GM18511 (cell line): Measurements from ENCODE around the gene PANK1.
A peak's percentile ranks its signal among the peaks of the same experiment; 100 is the strongest.

Source experiments
- ATAC-seq: cut with Tn5 transposase; IDR thresholded peaks from one replicate; pipeline ENCODE4 v1.9.1; 2021; ENCODE audit warnings: mild to moderate bottlenecking, moderate library complexity; ENCODE audit not compliant: unreplicated experiment

PANK1 gene

DNA sequence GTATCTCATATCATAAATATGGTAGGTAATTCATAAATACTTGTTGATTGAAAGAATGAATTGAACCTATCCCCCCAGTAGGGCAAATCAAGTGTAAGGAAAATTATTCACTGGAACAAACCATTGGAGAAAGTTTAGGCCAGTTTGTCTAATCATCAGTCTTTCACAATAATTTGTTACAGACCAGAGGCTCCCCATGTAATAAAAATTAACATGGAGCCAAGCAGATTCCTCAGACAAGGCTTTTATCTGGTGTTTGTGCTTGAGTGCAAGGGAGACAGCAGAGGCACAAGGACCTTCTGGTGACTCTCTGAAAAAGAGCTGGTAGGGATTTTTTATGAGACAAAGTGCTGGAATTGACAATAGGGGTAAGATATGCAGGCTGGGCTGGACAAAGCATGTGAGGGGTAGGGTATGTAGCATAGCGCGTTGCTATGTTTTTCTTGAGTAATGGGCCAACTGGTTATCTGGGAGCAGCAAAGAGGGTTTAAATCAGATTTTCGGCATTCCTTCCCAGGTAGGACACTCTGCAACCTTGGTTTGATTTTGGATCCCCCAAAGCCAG is 7.8 kb upstream of the PANK1 start:
- ATAC-seq: no peak

DNA sequence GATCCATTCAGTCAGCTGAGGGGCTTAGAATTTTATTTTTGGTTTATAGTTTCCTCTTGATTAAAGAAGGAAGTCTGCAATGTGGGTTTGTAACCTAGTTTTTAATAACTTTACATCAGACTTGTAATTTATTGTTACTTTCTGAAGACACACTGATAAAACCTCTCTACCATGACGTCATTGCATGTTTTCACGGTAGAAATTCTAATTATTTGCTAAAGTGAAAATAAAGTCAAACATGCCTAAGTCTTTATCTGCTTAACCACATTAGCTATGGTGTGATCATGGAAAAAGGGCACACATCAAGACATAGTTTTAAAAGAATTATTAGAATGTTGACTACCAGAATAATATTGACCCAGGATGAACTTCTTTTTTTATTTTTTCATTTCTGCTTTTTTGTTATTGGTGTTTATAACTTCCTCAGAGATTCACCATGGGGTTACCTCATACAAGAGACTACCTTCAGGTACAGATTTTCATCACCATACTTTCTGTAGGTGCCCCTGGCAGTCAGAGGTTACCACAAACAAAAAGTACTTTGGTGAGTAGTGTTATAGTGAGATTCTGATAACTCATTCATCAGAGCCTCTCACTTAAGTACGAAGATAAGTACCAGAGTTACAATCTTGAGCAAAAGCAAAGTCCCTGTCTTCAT is 7.0 kb upstream of the PANK1 start:
- peak; percentile 63 for ATAC-seq

- no peak for ATAC-seq
These were observed 6.3 kb upstream of the PANK1 start for GRCh38 chr10:89651205-89651915.

DNA sequence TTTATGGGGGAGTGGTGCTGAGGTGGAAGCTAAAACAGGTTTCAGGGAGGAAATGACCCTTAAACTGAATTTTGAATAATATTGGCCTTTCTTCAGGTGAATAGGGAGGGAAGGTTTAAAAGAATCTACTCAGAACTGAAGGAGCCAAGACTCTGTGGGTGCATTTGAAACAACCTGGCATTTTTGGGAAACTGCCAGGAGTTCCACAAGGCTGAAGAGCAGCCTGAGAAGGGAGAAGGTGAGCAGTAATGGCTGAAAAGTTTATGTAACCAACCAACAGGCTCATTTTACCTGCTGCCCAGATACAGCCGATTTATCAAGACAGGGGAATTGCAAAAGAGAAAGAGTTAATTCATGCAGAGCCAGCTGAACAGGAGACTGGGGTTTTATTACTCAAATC is 4.0 kb upstream of the PANK1 start:
- ATAC-seq: no peak

- no peak for ATAC-seq
These were observed 3.0 kb upstream of the PANK1 start for GRCh38 chr10:89648074-89648473.

DNA sequence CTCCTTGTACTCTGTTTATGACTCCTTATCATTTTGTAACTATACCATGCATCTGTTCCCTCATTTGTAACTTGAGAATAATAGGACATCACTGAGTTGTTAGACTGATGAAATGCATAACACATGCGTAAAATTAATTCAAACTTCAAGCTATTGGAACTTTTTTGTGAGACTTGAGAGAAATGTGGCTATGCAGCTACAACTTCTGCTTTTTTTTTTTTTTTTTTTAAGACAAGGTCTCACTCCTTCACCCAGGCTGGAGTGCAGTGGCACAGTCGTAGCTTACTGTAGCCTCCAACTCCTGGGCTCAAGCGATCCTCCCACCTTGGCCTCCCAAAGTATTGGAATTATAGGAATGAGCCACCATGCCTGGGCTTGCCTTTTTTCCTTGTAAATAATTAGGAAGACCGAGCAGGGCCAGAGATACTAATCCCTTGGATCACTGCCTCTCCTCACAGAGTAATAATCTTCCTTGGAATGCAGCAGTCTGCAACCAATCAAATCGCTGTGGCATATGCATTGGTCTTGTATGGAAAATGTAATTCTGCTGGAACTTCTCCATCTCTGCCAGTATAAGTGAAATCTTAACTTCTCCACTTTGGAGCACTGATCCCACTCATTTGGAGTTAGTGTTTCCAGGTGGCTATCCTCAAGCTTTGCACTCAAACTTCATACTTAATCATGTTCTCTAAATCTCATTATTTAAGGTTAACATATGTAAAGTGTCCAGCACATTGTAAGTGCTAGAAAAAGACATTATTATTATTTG is 2.0 kb upstream of the PANK1 start:
- ATAC-seq: no peak

DNA sequence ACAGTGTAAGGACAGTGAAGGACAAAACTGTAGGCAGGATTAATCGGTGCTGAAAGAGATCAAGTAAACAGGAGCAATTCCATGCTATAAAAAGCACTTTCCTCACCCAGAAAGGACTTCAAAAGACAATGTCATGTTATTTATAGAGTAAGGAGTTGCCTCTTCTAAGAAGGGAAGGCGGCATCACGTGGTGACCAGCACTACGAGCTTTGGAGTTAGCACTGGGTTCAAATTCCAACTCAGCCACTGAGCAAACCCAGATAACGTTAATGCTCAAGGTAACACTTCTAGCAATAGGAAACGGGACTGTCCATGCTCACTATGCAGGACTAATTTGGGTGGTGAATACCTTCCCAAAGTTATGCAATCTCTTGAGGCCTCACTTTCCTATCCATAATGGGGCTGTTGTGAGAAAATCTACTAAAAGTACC is 715 bp upstream of the PANK1 start:
- ATAC-seq: no peak

DNA sequence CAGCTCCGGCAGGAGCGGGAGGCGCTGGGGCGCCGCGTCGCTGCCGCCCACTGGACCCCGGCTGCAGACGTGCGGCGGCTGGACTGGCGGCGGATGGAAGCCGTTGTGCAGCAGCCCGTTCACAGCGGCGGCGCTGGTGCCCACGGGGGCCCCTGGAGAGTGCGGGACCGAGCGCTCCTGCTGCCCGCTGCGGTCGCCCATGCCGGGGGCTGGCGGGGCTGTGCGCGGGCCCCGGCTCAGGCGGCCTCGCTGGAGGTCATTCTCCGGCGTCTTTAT is 413 bp downstream of the PANK1 start:
- peak; percentile 39 for ATAC-seq

GRCh38 chr10:89643812-89644690 is 991 bp downstream of the PANK1 start:
- ATAC-seq: peak; percentile 88

DNA sequence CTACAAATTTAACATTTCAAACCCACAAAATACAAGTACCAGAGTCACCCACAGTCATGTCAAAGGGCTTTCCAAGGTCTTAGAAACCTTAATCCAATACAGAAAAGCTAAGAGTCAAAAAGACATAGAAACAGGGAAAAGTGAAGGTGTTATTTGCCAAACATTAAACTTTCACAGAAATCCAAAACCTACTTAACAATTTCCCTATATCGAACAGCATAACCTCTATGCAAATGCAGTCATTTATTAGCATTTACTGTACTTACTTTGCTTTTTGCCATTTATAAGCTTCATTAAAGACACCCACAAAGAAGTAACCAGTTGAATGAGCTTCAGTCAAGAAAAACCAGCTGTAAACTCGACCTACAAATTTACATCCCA is 1.6 kb downstream of the PANK1 start:
- ATAC-seq: no peak

DNA sequence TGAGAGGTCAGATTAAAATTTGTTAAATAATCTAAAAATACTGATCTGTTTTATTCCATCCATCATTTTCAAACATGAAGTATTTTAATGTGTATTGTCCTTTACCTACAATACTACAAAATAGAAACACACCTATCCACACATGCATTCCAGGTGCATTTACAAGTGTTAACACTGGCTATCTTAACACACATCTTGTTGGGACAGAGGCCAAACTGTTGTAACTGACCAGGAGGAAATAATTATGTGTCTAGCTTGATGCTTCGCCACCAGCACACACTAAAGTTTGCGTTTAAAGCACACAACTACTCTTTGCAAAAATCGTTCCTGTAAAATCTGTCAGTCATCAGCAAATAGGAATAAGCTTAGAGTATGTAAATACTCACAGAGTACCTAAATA is 2.8 kb downstream of the PANK1 start:
- ATAC-seq: no peak

GRCh38 chr10:89640241-89640640 is 4.8 kb downstream of the PANK1 start:
- no peak for ATAC-seq

- ATAC-seq: no peak
These were observed 5.7 kb downstream of the PANK1 start for GRCh38 chr10:89639326-89639725.

- no peak for ATAC-seq
These were observed 7.9 kb downstream of the PANK1 start for GRCh38 chr10:89637113-89637512.

GRCh38 chr10:89634637-89635036 is 10.4 kb downstream of the PANK1 start:
- no peak for ATAC-seq

- ATAC-seq: no peak
These were observed 11.6 kb downstream of the PANK1 start for GRCh38 chr10:89633484-89633883.

DNA sequence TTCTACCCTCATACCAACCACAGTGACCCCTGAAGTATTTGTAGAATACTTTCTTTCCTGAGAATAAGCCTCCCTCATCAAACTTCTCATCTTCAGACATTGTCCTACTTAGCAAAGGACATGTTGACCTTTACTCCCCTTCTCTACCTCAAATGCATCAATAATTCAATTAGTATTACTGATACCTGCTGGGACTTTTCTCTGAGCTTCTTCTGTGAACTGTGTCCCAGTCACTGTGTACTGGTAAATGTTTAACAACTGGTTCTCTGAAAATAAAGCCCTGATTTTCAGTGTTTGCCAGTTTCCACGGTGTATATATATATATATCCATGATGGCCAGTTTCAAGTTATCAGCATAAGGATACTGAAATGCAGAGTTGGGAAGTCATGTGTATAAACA is 12.2 kb downstream of the PANK1 start:
- ATAC-seq: no peak

- no peak for ATAC-seq
These were observed 17.2 kb downstream of the PANK1 start for GRCh38 chr10:89627830-89628229.

GRCh38 chr10:89625041-89625765 is 19.8 kb downstream of the PANK1 start:
- ATAC-seq: no peak

- ATAC-seq: no peak
These were observed 21.0 kb downstream of the PANK1 start for GRCh38 chr10:89624020-89624419.
